ENCODE measurements around the gene PSME1.

DNA sequence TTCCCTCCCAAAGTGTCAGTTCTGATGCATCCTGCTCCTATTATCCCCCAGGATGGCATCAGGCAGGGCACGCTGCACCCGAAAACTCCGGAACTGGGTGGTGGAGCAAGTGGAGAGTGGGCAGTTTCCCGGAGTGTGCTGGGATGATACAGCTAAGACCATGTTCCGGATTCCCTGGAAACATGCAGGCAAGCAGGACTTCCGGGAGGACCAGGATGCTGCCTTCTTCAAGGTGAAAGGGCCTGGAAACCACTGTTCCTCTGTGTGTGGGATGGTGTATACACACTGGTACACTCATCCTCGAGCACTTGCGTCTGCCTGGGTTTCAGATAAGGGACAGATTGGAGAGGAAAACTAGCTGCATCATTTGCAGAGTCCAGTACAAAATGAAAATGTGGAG, 26.1 kb downstream of the PSME1 start:
- TF ChIP-seq, protein P1, sequence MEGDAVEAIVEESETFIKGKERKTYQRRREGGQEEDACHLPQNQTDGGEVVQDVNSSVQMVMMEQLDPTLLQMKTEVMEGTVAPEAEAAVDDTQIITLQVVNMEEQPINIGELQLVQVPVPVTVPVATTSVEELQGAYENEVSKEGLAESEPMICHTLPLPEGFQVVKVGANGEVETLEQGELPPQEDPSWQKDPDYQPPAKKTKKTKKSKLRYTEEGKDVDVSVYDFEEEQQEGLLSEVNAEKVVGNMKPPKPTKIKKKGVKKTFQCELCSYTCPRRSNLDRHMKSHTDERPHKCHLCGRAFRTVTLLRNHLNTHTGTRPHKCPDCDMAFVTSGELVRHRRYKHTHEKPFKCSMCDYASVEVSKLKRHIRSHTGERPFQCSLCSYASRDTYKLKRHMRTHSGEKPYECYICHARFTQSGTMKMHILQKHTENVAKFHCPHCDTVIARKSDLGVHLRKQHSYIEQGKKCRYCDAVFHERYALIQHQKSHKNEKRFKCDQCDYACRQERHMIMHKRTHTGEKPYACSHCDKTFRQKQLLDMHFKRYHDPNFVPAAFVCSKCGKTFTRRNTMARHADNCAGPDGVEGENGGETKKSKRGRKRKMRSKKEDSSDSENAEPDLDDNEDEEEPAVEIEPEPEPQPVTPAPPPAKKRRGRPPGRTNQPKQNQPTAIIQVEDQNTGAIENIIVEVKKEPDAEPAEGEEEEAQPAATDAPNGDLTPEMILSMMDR (IDR thresholded peaks at IDR 0.05; ENCODE audit: insufficient read depth, low read length, poor library complexity, severe bottlenecking) = no peak
- TF ChIP-seq EZH2phosphoT487 (conservative IDR thresholded peaks at IDR 0.05; ENCODE audit: low read length) = no peak

All from SU-DHL-6 (cell line).